Measurements from ENCODE around the gene NFATC1.
A peak's percentile ranks its signal among the peaks of the same experiment; 100 is the strongest.

The NFATC1 gene

GRCh38 chr18:79516441-79516931 lies 120.8 kb downstream of the NFATC1 start:
- no peak for DNase-seq (ENCODE audit: low read depth in 1 of 2, low spot score in 1 of 2)

DNA sequence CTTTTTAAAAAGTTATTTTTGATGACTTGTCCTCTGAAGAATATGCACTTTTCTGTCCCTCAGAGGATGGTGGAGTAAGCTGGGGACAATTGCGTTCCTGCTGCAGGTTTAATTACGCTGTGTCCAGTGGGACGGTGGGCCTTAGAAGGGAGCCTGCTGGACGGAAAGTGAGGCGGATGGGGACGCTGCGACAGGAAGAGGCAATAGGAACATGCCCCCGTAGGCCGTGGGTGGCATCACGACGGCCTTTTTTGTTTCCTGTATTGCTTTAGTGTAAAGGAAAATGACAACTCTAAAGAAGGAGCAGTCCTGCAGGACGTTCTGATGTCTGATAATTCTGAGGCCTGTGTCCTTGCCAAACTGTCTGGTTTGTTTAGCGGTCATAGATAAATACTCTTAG lies 121.6 kb downstream of the NFATC1 start:
- DNase-seq (ENCODE audit: low read depth in 1 of 2, low spot score in 1 of 2): no peak

- no peak for DNase-seq (ENCODE audit: low read depth in 1 of 2, low spot score in 1 of 2)
These were observed 122.4 kb downstream of the NFATC1 start for GRCh38 chr18:79518028-79518682.

GRCh38 chr18:79518683-79519128 lies 123.0 kb downstream of the NFATC1 start:
- no peak for DNase-seq (ENCODE audit: low read depth in 1 of 2, low spot score in 1 of 2)

GRCh38 chr18:79519751-79520477 lies 124.2 kb downstream of the NFATC1 start:
- peak in 1 of 2 donors; percentile 30 for DNase-seq (ENCODE audit: low read depth in 1 of 2, low spot score in 1 of 2)

DNA sequence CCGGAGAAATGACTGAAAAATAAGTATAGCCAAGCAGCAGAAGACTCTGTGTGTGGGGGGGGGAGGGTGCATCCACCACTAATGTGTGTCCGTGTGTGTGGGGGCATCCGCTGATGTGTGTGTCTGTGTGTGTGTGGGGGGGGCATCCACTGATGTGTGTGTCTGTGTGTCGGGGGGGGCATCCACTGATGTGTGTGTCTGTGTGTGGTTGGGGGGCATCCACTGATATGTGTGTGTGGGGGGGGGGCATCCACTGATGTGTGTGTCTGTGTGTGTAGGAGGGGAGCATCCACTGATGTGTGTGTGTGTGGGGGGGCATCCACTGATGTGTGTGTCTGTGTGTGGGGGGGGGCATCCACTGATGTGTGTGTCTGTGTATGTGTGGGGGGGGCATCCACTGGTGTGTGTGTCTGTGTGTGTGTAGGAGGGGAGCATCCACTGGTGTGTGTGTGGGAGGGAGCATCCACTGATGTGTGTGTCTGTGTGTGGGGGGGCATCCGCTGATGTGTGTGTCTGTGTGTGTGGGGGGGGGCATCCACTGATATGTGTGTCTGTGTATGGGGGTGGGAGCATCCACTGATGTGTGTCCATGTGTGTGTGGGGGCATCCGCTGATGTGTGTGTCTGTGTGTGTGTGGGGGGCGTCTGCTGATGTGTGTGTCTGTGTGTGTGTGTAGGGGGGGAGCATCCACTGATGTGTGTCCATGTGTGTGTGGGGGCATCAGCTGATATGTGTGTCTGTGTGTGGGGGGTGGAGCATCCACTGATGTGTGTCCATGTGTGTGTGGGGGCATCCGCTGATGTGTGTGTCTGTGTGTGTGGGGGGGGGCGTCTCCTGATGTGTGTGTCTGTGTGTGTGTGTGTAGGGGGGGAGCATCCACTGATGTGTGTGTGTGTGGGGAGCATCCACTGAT lies 125.0 kb downstream of the NFATC1 start:
- no peak for DNase-seq (ENCODE audit: low read depth in 1 of 2, low spot score in 1 of 2)

- no peak for DNase-seq (ENCODE audit: low read depth in 1 of 2, low spot score in 1 of 2)
These were observed 125.9 kb downstream of the NFATC1 start for GRCh38 chr18:79521416-79522205.

- peak; percentile 32 to 47 for DNase-seq (ENCODE audit: low read depth in 1 of 2, low spot score in 1 of 2)
These were observed 126.9 kb downstream of the NFATC1 start for GRCh38 chr18:79522451-79523205.

GRCh38 chr18:79523206-79523735 lies 127.5 kb downstream of the NFATC1 start:
- DNase-seq (ENCODE audit: low read depth in 1 of 2, low spot score in 1 of 2): peak in 1 of 2 donors; percentile 48

DNA sequence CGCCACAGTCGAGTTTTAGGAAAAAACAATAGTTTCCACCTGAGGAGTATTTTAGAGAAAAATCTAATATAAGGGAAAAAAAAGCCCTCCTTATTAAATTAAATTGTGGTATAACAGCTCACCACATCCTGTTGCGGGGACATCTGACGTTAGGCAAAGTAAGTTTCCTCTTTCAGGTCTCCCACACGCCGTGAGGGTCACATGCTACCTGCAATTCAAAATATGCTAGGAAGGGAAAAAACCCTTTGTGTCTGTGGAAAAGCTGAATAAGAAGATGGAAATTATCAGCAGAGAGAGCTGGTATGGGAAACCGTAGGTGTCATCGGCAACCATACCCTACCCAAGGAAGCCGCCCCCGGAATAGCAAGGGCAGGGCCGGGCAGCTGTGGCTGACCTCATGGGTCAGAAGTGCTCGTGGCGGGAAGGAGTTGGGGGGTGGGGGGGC lies 128.0 kb downstream of the NFATC1 start:
- peak; percentile 41 to 51 for DNase-seq (ENCODE audit: low read depth in 1 of 2, low spot score in 1 of 2)

DNA sequence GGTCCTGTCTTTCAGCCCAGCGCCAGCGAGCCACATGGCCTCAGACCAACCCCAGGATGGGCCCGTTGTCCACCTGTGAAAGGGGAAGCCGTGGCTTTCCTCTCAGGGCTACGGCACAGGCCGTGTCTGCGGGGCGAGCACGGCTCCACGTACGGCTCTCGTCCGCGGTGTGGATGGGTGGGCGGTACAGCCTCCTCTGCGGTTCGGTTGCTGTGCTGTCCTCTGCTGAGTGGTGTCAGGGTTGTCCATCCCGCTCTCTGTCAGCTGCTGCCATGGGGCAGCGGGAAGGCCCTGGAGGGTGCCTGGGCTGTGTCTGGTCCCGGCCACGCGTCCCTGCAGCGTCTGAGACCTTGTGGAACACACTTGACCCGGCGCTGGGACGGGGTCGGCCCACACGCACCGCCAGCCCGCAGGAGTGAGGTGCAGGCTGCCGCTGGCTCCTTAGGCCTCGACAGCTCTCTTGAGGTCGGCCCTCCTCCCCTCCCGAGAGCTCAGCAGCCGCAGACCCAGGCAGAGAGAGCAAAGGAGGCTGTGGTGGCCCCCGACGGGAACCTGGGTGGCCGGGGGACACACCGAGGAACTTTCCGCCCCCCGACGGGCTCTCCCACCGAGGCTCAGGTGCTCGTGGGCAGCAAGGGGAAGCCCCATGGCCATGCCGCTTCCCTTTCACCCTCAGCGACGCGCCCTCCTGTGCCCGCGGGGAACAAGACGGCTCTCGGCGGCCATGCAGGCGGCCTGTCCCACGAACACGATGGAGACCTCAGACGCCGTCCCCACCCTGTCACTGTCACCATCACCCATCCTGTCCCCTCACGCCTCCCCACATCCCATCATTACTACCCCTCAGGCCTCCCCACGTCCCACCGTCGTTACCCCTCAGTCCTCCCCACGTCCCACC lies 128.7 kb downstream of the NFATC1 start:
- peak; percentile 25 to 39 for DNase-seq (ENCODE audit: low read depth in 1 of 2, low spot score in 1 of 2)

DNA sequence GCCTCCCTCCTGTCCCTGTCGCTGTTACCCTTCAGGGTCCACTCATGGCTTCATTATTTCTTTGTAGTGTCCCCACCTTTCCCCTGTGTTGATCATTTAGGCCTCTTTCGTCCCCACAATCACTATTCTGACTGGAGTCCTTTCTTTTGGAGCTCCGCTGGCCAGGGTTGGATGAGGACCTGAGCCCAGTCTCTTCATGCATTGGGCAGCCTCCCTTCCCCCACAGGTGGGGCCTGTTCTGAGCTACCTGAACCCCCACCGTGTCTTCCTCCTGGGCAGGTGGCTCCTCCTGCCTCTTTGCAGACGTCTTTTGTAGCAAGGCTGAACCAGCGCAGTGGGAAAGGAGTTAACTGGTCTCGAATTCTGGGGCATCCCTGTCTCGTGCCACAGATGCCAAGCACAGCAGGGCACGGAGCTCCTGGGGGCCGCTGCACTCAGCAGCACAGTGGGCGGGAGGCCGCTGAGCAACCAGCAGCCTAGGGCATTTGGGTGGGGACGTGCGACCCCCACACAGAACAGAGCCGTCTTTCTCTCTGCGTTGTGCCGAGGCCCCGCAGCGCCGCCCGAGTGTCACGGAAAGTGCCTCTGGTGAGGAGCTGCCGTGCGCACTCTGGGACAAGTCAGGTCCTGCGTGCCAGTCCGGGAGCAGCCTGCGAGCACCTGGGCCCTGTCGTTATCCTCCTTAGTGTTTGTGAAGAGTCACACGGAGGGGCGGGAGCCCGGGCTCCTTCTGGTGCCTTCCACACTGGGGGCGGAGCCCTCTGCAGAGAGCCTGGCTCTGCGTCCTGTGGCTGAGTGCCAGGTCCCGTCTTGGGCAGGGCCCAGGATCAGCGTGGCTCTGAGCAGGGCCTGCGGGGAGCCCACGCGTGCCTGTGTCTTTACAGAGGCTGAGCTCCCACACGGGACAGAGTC lies 130.1 kb downstream of the NFATC1 start:
- DNase-seq (ENCODE audit: low read depth in 1 of 2, low spot score in 1 of 2): no peak

DNA sequence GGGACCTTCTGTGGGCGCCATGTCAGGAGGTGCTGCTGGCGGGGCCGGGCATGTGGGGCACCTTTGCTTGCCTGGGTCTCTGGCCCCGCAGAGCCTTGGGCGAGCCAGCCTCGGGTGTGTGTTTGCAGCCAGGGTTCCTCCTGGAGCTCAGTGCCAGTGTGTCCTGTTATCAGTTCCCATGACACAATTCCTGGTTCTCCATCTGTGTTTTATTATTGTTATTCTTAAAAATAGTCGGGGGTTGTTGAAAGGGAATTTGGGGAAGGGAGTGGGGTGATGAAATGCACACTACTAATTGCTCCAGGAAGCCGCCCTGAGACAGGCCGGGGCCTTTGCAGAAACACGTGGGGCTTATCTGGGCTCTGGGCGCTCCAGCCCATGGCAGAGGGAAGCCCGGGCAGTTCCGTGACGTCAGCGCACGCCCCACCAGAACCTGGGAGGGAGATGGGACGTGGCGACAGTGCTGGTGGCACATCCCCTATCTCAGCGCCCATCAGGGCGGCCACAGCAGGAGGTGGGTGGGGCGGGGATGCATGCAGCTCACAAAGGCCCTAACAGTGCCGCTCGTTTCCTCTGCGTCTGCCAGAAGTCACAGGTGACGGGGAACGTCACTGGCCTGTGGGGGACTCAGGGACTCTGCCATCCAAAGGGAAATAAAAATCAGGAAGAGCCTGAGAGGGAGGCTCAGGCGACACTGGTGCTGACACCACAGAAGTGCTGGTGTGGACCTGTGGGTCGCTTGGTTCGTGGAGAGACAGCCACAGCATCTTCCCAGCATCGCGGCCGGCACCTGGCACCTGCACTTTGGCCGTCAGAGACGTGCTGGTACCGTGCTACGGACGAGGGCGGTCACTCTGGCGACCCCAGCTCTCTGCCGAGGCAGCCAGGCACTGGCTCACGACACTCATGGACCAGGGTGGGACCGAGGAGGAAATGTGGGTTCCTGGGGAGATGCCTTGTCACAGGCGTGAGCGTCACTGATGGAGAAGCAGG lies 131.0 kb downstream of the NFATC1 start:
- DNase-seq (ENCODE audit: low read depth in 1 of 2, low spot score in 1 of 2): no peak

- DNase-seq (ENCODE audit: low read depth in 1 of 2, low spot score in 1 of 2): no peak
These were observed 132.1 kb downstream of the NFATC1 start for GRCh38 chr18:79527656-79528315.

- no peak for DNase-seq (ENCODE audit: low read depth in 1 of 2, low spot score in 1 of 2)
These were observed 132.6 kb downstream of the NFATC1 start for GRCh38 chr18:79528316-79528695.

DNA sequence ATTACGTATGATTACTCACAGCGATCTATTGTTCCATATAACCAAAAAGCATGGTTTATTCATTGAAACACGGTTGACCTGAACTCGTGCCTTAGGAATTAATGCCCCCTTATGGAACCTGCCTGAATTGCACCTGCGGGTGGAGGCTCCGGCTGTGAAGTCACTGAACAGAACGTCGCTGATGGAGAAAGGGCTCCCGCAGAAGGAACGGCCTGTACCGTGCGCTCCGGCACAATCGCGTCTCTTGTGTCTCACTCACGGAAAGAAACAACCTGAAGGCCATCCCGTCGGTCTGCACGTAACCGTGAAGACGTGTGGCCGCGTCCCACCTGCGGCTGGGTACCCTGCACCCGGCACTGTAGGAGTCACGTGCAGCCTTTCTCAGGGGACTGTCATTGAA lies 133.1 kb downstream of the NFATC1 start:
- peak; percentile 49 to 58 for DNase-seq (ENCODE audit: low read depth in 1 of 2, low spot score in 1 of 2)

Measured in stimulated activated CD4-positive, alpha-beta T cell treated with anti-CD3 and anti-CD28 coated beads, Interleukin-15, amount 100 ng/mL, for 1 hour (primary cell).